HG03159 (cell line): ENCODE measurements around the gene CSAD.
"Not testable (repeated sequence)": the region's sequence is repeated elsewhere in the genome, so short reads cannot be mapped to it uniquely, and the experiment has no call there.

Experiments used
- ATAC-seq: cut with Tn5 transposase; IDR thresholded peaks from one replicate; pipeline ENCODE4 v1.9.1; 2021; ENCODE audit warnings: mild to moderate bottlenecking, moderate library complexity; ENCODE audit not compliant: unreplicated experiment

Gene CSAD

GRCh38 chr12:53180931-53181645 is 363 bp upstream of the CSAD start:
- peak; percentile 48 for ATAC-seq

GRCh38 chr12:53179687-53180219 is 972 bp downstream of the CSAD start:
- ATAC-seq = peak; percentile 16

- ATAC-seq = not testable (repeated sequence)
Measured at GRCh38 chr12:53178803-53179202, 1.9 kb downstream of the CSAD start.

DNA sequence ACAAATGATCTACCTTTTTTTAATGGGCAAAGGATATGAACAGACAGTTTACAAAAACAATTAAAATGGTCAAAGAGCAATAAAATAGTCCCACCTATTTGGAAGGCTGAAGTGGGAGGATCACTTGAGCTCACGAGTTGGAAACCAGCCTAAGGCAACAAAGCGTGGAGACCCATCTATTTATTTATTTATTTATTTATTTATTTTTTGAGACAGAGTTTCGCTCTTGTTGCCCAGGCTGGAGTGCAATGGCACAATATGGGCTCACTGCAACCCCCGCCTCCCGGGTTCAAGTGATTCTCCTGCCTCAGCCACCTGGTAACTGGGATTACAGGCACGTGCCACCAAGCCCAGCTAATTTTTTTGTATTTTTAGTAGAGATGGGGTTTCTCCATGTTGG is 3.3 kb downstream of the CSAD start:
- not testable (repeated sequence) for ATAC-seq

DNA sequence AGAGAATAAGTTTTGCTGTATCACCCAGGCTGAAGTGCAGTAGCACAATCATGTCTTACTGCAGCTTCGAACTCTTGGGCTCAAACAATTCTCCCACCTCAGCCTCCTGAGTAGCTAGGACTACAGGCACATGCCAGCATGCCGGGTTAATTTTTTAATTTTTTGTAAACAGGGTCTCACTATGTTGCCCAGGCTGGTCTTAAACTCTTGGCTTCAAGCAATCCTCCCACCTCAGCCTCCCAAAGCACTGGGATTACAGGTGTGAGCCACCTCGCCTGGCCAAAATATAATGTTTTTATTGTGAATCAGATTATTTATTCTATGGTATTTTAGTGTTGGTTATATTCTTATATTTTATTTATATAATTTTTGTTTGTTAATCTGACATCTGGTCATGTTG is 4.0 kb downstream of the CSAD start:
- ATAC-seq = no peak

GRCh38 chr12:53174881-53175491 is 5.7 kb downstream of the CSAD start:
- no peak for ATAC-seq

DNA sequence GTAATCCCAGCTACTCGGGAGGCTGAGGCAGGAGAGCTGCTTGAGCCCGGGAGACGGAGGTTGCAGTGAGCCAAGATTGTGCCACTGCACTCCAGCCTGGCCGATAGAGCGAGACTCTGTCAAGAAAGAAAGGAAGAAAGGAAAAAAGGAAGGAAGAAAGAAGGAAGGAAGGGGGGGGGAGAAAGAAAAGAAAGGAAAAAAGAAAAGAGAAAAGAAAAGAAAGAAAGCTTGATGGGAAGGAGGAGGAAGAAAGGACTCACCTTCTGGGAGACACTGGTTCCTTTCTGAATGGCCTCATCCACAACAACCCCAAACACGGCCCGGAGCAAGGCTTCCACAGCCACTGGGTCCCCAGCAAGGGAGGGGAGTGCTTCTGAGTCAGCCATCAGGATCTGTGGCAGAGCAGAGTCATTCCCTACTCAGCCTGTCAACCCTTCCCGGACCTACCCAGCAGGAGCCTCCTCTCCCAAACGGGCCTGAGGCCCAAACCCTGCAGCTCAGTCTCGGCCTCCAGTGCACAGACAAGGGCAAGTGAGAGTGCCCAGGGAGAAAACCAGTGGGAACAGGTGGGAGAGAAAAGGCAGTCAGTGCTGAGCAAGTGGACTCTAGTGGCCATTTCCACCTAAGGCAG is 7.5 kb downstream of the CSAD start:
- no peak for ATAC-seq

DNA sequence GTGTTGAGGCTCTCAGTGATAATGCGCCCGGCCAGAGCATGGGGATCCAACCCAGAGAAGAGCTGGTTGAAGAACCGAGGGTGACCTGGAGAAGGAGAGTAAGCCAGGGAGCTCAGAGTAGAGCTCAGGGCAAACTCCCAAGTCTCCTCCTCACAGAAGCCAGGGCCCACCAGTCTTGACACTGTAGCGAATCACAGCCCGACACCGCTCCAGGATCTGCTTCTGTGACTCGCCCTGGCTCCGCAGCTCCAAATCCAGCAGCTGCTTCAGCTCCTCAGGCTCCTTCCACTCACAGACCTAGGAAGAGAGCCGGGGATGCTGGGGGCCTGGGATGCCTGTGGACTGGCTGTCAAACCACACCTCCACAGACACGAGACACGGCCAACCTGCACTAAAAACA is 8.4 kb downstream of the CSAD start:
- ATAC-seq = no peak

- ATAC-seq = no peak
Measured at GRCh38 chr12:53171725-53172329, 8.9 kb downstream of the CSAD start.

DNA sequence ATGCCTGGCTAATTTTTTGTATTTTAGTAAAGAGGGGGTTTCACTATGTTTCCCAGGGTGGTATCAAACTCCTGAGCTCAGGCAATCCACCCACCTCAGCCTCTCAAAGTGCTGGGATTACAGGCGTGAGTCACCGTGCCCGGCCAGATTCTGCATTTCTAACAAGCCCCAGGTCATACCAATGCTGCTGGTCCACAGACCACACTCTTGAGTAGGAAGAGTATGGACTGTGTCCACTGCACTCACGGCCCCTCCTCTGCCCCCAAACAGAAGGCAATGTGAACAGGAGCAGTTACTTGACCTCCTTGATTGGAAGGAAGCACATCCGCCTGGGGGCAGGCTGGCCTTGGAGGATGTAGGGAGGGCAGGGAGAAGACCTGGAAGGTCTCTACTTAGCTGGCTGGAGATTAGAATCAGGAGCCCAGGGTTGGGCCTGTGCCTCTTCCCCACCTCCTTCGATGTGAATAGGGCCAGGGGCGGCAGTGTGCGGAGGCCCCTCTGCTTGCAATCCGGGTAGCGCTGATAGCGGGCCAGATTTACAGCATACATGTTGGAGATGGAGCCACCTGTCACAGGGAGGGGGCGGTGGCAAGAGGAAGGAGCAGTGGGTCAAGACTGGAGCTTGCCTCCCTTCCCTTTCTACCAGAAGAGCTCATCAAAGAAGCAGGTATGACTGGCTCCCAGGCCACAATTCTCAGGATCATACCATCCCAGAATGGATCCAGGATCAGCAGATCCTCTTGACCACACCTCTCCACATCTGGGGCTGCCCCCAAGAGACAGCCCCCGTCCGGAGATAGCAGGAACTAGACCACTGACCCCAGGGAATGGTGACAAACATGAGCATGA is 9.6 kb downstream of the CSAD start:
- ATAC-seq = no peak

DNA sequence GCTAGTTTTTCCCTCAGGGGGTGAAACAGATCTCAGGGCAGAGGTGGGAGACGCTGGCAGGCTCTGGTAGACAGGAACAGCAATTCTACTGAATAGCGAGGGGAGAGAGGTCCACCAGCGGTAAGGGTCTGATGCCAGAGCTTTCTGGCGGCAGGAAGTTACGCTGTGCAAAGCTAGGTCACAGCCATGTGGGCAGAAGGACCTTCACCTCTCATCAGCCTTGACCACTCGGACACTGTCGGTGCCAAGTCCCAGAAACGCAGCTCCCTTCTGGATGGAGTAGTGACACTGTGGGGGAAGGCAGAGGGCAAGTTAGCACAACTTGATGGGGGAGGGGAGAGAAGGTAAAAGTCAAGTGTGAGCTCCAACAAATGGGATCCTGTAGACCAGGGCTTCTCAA is 10.5 kb downstream of the CSAD start:
- no peak for ATAC-seq

GRCh38 chr12:53169644-53170043 is 11.1 kb downstream of the CSAD start:
- ATAC-seq = no peak

DNA sequence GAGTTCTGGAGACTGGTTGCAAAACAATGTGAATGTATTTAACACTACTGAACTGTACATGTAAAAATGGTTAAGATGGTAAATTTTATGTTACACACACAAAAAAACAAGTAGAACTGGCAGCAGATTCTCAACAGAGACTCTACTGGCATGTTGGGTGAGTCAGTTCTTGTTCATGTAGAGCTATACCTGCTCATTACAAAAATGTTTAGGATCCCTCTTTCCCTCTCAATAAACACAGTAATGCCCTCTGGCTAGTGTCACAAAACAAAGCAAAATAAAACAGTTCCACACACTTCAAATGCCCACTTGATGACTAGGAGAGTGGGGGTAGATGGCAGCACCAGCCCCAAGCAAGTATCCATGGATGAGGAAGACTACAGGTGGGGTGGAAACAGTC is 13.9 kb downstream of the CSAD start:
- no peak for ATAC-seq

GRCh38 chr12:53163008-53163407 is 17.7 kb downstream of the CSAD start:
- ATAC-seq = not testable (repeated sequence)

GRCh38 chr12:53161119-53161911 is 19.4 kb downstream of the CSAD start:
- ATAC-seq = no peak

DNA sequence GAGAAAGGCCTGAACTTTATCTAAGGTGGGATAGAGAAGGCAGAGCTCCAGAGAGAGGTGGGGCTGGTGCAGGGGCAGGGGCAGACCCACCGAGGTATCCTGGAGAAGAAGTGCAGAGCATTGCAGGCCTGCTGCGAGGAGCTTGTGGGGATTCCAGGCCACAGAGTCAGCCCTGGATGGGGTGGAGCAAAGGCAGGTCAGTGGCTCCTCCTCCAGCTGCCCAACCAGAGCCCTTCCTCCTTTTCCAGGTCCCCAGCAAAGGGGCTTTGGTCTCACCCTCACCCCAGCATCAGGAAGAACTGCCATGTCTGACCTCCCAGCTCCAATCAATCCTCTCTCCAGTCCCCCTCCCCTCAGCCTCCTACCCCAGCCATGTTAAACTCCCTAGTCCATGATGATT is 20.1 kb downstream of the CSAD start:
- ATAC-seq = no peak

DNA sequence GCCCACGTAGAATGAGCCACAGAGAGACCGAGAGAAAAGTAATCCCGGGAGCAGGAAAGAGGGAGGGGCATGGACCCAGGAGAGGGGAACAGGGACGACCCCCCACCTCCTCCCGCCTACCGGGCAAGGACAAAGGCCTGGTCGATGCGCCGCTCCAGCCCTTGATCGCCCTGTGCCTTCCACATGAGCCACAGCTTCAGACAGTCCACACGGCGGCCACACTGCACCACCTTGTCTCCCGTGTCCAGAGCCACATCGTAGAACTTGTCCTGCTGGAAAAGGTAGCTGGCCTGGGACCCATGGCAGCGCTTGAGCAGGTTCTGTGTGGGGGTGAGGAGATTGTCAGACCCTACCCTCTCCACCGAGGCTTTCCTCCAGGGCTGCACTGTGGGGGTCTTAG is 20.7 kb downstream of the CSAD start:
- ATAC-seq = no peak

- ATAC-seq = peak; percentile 72
Measured at GRCh38 chr12:53159195-53159839, 21.4 kb downstream of the CSAD start.

GRCh38 chr12:53152390-53152789 is 28.3 kb downstream of the CSAD start:
- no peak for ATAC-seq
